KMS-11 (cell line): ENCODE measurements around the gene DEFB129.
"Not testable (repeated sequence)": the region's sequence is repeated elsewhere in the genome, so short reads cannot be mapped to it uniquely, and the experiment has no call there.

Experiments
- H2AFZ ChIP-seq: fragments of 200-600 bp; sonication (generic); 2 replicates; pipeline ENCODE4 v1.6.1; 2016; ENCODE audit warnings: antibody characterized with exemption, mixed run types, low read depth
- H3K27ac ChIP-seq: fragments of 200-600 bp; sonication (generic); 2 replicates; pipeline ENCODE4 v1.6.1; 2016; ENCODE audit warnings: mild to moderate bottlenecking, mixed run types
- H3K27me3 ChIP-seq: fragments of 200-600 bp; sonication (generic); 2 replicates; pipeline ENCODE4 v1.6.1; 2017; ENCODE audit warnings: mild to moderate bottlenecking, low read depth, mixed run types, moderate library complexity; ENCODE audit not compliant: insufficient read depth
- H3K36me3 ChIP-seq: fragments of 200-600 bp; sonication (generic); 2 replicates; pipeline ENCODE4 v1.6.1; 2017; ENCODE audit warnings: mild to moderate bottlenecking, mixed run types; ENCODE audit not compliant: insufficient read depth
- H3K4me1 ChIP-seq: fragments of 200-600 bp; sonication (generic); 2 replicates; pipeline ENCODE4 v1.6.1; 2016; ENCODE audit warnings: mild to moderate bottlenecking, low read depth, mixed run types; ENCODE audit not compliant: poor library complexity, severe bottlenecking
- H3K4me2 ChIP-seq: fragments of 200-600 bp; sonication (generic); 2 replicates; pipeline ENCODE4 v1.7.0; 2016; ENCODE audit warnings: mild to moderate bottlenecking, mixed run types
- H3K4me3 ChIP-seq: fragments of 200-600 bp; sonication (generic); IDR thresholded peaks from 2 replicates; pipeline ENCODE4 v1.6.1; 2017; ENCODE audit warnings: low read depth, low read length, mixed read lengths; ENCODE audit not compliant: insufficient read depth
- H3K79me2 ChIP-seq: fragments of 200-600 bp; sonication (generic); 2 replicates; pipeline ENCODE4 v1.6.1; 2016; ENCODE audit warnings: low read depth, mixed run types; ENCODE audit not compliant: insufficient read depth
- H3K9ac ChIP-seq: fragments of 200-600 bp; sonication (generic); 2 replicates; pipeline ENCODE4 v1.6.1; 2016; ENCODE audit warnings: mild to moderate bottlenecking, mixed run types
- H4K20me1 ChIP-seq: fragments of 200-600 bp; sonication (generic); 2 replicates; pipeline ENCODE4 v1.6.1; 2016; ENCODE audit warnings: mild to moderate bottlenecking, mixed run types; ENCODE audit not compliant: insufficient read depth
- TF ChIP-seq, protein P1 (sequence below): fragments of 200-600 bp; sonication (generic); conservative IDR thresholded peaks from 2 replicates; pipeline ENCODE4 v1.6.1; 2017; ENCODE audit warnings: low read depth, mild to moderate bottlenecking, antibody characterized with exemption, low read length, moderate library complexity, mixed read lengths

DEFB129 gene

DNA sequence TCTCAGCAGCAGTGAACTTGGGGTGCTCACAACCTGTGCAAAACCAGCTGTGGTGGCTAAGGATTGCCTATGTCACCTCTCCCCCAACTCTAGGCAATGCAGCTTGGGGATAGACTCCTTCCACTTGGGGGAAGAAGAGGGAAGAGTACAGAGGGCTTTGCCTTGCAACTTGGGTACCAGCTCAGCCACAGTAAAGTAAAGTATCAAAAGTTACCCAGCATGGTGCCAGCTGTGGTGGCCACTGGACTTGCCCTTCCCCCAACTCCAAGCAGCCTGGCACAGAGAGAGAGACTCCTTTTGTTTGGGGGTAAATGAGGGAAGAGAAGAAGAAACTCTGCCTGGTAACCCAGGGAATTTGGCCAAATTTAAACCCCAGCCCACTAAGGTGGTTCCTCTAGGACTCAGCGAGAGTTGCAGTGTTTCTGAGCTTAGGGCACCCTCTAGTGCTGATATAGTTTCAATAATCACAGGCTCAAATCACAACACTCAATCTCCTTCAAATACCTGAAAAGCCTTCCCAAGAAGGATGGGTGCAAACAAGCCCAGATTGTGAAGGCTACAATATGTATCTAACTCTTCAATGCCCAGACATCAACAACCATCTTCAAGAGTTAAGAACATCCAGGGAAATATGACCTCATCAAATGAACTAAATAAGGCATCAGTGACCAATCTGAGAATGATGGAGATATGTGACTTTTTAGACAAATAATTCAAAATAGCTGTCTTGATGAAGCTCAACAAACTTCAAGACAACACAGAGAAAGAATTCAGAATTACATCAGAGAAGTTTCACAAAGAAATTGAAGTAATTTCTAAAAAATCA lies 7.6 kb upstream of the DEFB129 start:
- Histone ChIP-seq H3K27me3 (no peaks in the 10 kb centered on the region), H3K4me1 (no peaks in the 10 kb centered on the region), H3K9ac (no peak overlapping the region), H3K79me2 (no peaks in the 10 kb centered on the region), H3K27ac (no peak overlapping the region), H2AFZ (no peak overlapping the region), H3K4me3 (no peak overlapping the region), H3K36me3 (no peaks in the 10 kb centered on the region), H3K4me2 (no peak overlapping the region), H4K20me1 (no peaks in the 10 kb centered on the region)
- TF ChIP-seq, protein P1, sequence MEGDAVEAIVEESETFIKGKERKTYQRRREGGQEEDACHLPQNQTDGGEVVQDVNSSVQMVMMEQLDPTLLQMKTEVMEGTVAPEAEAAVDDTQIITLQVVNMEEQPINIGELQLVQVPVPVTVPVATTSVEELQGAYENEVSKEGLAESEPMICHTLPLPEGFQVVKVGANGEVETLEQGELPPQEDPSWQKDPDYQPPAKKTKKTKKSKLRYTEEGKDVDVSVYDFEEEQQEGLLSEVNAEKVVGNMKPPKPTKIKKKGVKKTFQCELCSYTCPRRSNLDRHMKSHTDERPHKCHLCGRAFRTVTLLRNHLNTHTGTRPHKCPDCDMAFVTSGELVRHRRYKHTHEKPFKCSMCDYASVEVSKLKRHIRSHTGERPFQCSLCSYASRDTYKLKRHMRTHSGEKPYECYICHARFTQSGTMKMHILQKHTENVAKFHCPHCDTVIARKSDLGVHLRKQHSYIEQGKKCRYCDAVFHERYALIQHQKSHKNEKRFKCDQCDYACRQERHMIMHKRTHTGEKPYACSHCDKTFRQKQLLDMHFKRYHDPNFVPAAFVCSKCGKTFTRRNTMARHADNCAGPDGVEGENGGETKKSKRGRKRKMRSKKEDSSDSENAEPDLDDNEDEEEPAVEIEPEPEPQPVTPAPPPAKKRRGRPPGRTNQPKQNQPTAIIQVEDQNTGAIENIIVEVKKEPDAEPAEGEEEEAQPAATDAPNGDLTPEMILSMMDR, result peak; percentile 56

DNA sequence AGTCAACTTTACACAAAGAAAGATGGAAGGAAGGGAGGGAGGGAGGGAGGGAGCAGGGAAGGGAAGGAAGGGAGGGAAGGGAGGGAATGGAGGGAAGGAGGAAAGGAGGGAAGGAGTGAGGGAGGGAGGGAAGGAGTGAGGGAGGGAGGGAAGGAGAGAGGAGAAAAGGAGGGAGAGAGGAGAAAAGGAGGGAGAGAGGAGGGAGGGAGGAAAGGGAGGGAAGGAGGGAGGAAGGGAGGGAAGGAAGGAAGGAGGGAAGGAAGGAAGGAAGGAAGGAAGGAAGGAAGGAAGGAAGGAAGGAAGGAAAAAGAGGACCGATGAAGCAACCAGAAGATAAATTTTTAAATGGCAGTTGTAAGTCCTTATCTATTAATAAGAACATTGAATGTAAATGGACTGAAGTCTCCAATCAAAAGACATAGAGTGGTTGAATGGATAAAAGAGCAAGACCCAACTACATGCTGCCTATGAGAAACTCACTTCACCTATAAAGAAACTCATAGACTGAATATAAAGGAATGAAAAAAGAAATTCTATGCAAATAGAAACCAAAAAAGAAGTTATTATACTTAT lies 5.7 kb upstream of the DEFB129 start:
- H3K4me1 ChIP-seq, result no peaks in the 10 kb centered on the region
- H3K4me2 ChIP-seq, result no peak overlapping the region
- H3K9ac ChIP-seq, result no peak overlapping the region
- no peaks in the 10 kb centered on the region for H3K36me3 ChIP-seq
- no peaks in the 10 kb centered on the region for H3K27me3 ChIP-seq
- TF ChIP-seq, protein P1, result no peak
- no peak overlapping the region for H3K27ac ChIP-seq
- H3K79me2 ChIP-seq, result no peaks in the 10 kb centered on the region
- no peaks in the 10 kb centered on the region for H4K20me1 ChIP-seq
- no peak overlapping the region for H3K4me3 ChIP-seq
- H2AFZ ChIP-seq, result no peak overlapping the region

DNA sequence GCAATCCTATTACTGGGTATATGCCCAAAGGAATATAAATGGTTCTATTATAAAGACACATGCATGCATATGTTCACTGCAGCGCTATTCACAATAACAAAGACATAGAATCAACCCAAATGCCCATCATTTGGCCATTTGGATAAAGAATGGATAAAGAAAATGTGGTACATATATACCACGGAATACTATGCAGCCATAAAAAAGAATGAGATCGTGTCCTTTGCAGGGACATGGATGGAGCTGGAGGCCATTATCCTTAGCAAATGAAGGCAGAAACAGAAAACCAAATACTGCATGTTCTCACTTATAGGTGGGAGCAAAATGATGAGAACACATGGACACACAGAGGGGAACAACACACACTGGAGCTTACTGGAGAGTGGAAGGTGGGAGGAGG lies 1.2 kb upstream of the DEFB129 start:
- H2AFZ ChIP-seq, H3K9ac ChIP-seq, H3K4me3 ChIP-seq, H3K27ac ChIP-seq, H3K79me2 ChIP-seq, H3K4me1 ChIP-seq, H3K36me3 ChIP-seq, H3K27me3 ChIP-seq, H4K20me1 ChIP-seq, H3K4me2 ChIP-seq: not testable (repeated sequence)

DNA sequence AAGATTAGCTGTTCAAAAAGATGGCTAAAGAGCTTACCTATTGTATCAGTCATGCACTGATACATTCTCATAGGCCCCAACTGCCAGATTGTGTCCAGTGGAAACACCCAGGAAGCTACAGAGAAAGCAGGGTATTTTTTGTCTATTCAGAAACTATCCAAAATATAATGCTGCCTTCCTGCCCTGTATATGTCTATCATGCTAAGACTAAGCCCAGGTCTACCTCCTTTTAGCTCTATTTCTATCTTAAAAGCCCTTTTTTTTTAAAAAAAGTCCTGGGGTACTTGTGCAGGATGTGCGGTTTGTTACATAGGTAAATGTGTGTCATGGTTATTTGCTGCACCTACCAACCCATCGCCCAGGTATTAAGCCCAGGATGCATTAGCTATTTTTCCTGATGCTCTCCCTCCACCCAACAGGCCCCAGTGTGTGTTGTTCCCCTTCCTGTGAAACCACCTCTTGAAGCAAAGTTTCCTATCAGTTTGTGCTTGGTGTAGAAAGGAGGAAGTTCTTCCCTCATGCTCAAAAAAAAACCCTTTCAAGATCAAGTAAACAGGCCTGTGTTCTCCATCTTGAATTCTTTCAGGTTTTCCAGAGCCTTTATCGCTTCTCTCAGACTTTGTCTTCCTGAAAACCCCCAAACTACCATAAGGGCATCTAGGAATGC lies 514 bp downstream of the DEFB129 start:
- Histone ChIP-seq H3K27ac (no peak overlapping the region), H4K20me1 (no peaks in the 10 kb centered on the region), H3K79me2 (no peaks in the 10 kb centered on the region), H3K36me3 (no peaks in the 10 kb centered on the region), H3K9ac (no peak overlapping the region), H3K4me1 (no peaks in the 10 kb centered on the region), H3K27me3 (no peaks in the 10 kb centered on the region), H3K4me3 (no peak overlapping the region), H2AFZ (no peak overlapping the region), H3K4me2 (no peak overlapping the region)
- TF ChIP-seq, protein P1, result no peak
